Smooth muscle cell (in vitro differentiated cells): Measurements from ENCODE around the gene IL9. TPM values are rescaled to one million over a fixed set of nuclear protein-coding genes. Genes with fewer than 3 reads are reported as not detected.

ENCODE experiments used
- DNase-seq: peaks from one replicate; lab custom pipeline; 2025; ENCODE audit not compliant: unreplicated experiment; lab: John Stamatoyannopoulos, UW
- H2AFZ ChIP-seq: fragments of 200-600 bp; sonication (generic); 2 replicates; pipeline ENCODE4 v1.6.0; 2016; ENCODE audit warnings: antibody characterized with exemption, low read depth, mild to moderate bottlenecking
- H3F3A ChIP-seq: fragments of 200-600 bp; sonication (generic); 2 replicates; pipeline ENCODE4 v1.6.0; 2017; ENCODE audit warnings: antibody characterized with exemption, low read depth
- H3K27ac ChIP-seq: fragments of 200-600 bp; sonication (generic); 2 replicates; pipeline ENCODE4 v1.5.1; 2016; ENCODE audit warnings: low read depth, mild to moderate bottlenecking
- H3K27me3 ChIP-seq: fragments of 200-600 bp; sonication (generic); 2 replicates; pipeline ENCODE4 v1.6.1; 2016; ENCODE audit warnings: low read depth, mild to moderate bottlenecking
- H3K36me3 ChIP-seq: fragments of 200-600 bp; sonication (generic); 2 replicates; pipeline ENCODE4 v1.5.1; 2016; ENCODE audit warnings: low read depth
- H3K4me1 ChIP-seq: fragments of 200-600 bp; sonication (generic); 2 replicates; pipeline ENCODE4 v1.5.1; 2016; ENCODE audit warnings: low read depth
- H3K4me2 ChIP-seq: fragments of 200-600 bp; sonication (generic); 2 replicates; pipeline ENCODE4 v1.6.0; 2016; ENCODE audit warnings: mild to moderate bottlenecking
- H3K4me3 ChIP-seq: fragments of 200-600 bp; sonication (generic); 2 replicates; pipeline ENCODE4 v1.5.1; 2016; ENCODE audit warnings: mild to moderate bottlenecking
- H3K79me2 ChIP-seq: fragments of 200-600 bp; sonication (generic); 2 replicates; pipeline ENCODE4 v1.6.0; 2016; ENCODE audit warnings: low read depth, mild to moderate bottlenecking
- H3K9ac ChIP-seq: fragments of 200-600 bp; sonication (generic); 2 replicates; pipeline ENCODE4 v1.6.0; 2016; ENCODE audit warnings: low read depth
- H3K9me3 ChIP-seq: fragments of 200-600 bp; sonication (generic); replicated peaks from 2 replicates; pipeline ENCODE4 v1.5.1; 2016; ENCODE audit warnings: low read depth
- H4K20me1 ChIP-seq: fragments of 200-600 bp; sonication (generic); 2 replicates; pipeline ENCODE4 v1.6.0; 2016; ENCODE audit warnings: low read depth
- WGBS: methylation state at CpG from one replicate; pipeline ENCODE4 v1.1.7; 2016; ENCODE audit warnings: low lambda C conversion rate; 5-methylcytosine and 5-hydroxymethylcytosine counted together
- polyA plus RNA-seq: library from polyadenylated mRNA; unstranded; fragments of >200 nt; fragmentation: Nextera tagmentation; extraction: Ambion mirVana; gene quantifications from 2 replicates; pipeline ENCODE4 v1.2.1, GENCODE V29; 2016
- total RNA-seq: library from RNA; depleted of rRNA; stranded (reverse); fragments of >200 nt; gene quantifications from 2 replicates; pipeline ENCODE4 v1.2.3, GENCODE V29; 2014
- TF ChIP-seq, protein P1 (sequence below): fragments of 200-600 bp; sonication (generic); IDR thresholded peaks from 2 replicates; pipeline ENCODE4 v1.5.1; 2017; ENCODE audit warnings: borderline replicate concordance, mild to moderate bottlenecking, antibody characterized with exemption; ENCODE audit not compliant: insufficient read depth, poor library complexity, severe bottlenecking

IL9 gene
- total and polyA plus RNA-seq, 2 experiments from 2014 or later: not detected

- H3K9ac ChIP-seq: no peak overlapping the region
- TF ChIP-seq, protein P1, sequence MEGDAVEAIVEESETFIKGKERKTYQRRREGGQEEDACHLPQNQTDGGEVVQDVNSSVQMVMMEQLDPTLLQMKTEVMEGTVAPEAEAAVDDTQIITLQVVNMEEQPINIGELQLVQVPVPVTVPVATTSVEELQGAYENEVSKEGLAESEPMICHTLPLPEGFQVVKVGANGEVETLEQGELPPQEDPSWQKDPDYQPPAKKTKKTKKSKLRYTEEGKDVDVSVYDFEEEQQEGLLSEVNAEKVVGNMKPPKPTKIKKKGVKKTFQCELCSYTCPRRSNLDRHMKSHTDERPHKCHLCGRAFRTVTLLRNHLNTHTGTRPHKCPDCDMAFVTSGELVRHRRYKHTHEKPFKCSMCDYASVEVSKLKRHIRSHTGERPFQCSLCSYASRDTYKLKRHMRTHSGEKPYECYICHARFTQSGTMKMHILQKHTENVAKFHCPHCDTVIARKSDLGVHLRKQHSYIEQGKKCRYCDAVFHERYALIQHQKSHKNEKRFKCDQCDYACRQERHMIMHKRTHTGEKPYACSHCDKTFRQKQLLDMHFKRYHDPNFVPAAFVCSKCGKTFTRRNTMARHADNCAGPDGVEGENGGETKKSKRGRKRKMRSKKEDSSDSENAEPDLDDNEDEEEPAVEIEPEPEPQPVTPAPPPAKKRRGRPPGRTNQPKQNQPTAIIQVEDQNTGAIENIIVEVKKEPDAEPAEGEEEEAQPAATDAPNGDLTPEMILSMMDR: no peak
- no peaks in the 10 kb centered on the region for H4K20me1 ChIP-seq
- no peaks in the 10 kb centered on the region for H3K27me3 ChIP-seq
- H3K4me3 ChIP-seq: no peak overlapping the region
- no peaks in the 10 kb centered on the region for H3K36me3 ChIP-seq
- H3K4me2 ChIP-seq: no peak overlapping the region
- no peak overlapping the region for H2AFZ ChIP-seq
- H3F3A ChIP-seq: no peaks in the 10 kb centered on the region
- no peaks in the 10 kb centered on the region for H3K4me1 ChIP-seq
- H3K79me2 ChIP-seq: no peaks in the 10 kb centered on the region
- 93% methylated on average over 3 of the region's 3 CpGs for WGBS
- no peak for DNase-seq
- no peaks in the 10 kb centered on the region for H3K9me3 ChIP-seq
- H3K27ac ChIP-seq: no peak overlapping the region
Measured at GRCh38 chr5:135875567-135875966, 20.1 kb downstream of the IL9 start.

DNA sequence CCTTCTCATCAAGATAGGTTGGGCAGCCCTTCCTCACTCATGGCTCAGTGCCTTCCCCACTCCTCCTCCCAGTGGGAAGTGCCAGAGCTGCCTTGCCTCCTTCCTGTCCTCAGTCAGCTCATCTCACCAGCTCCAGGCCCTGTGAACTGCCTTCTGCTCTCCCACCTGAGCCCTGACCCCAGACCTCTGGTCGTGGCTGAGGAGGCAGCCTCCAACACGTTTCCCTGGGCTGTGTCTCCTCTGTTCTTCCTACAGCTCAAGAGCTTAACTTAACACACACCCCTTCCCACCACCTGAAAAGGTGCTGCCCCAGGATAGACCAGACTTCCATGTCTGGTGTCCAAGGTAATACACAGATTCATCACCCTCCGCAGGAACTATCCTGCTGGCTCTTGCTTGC is 21.2 kb downstream of the IL9 start:
- DNase-seq: no peak
- Histone ChIP-seq H4K20me1 (no peaks in the 10 kb centered on the region), H3K9ac (no peak overlapping the region), H3K79me2 (no peaks in the 10 kb centered on the region), H3F3A (no peaks in the 10 kb centered on the region), H3K36me3 (no peaks in the 10 kb centered on the region), H3K4me2 (no peak overlapping the region), H3K9me3 (no peaks in the 10 kb centered on the region), H3K27ac (no peak overlapping the region), H3K27me3 (peaks cover 6% of the 10 kb centered on the region), H3K4me3 (no peak overlapping the region), H2AFZ (no peak overlapping the region), H3K4me1 (no peaks in the 10 kb centered on the region)
- WGBS: 76% methylated on average over 3 of the region's 3 CpGs
- TF ChIP-seq, protein P1: no peak

- H3K9me3 ChIP-seq: no peaks in the 10 kb centered on the region
- no peak overlapping the region for H3K27ac ChIP-seq
- no peak overlapping the region for H3K4me3 ChIP-seq
- 88% methylated on average over 5 of the region's 5 CpGs for WGBS
- no peak for DNase-seq
- TF ChIP-seq, protein P1: no peak
- H3K27me3 ChIP-seq: peaks cover 13% of the 10 kb centered on the region
- H3K4me1 ChIP-seq: no peaks in the 10 kb centered on the region
- no peaks in the 10 kb centered on the region for H3K79me2 ChIP-seq
- H3K9ac ChIP-seq: no peak overlapping the region
- H2AFZ ChIP-seq: no peak overlapping the region
- H3K36me3 ChIP-seq: no peaks in the 10 kb centered on the region
- H3K4me2 ChIP-seq: no peak overlapping the region
- H4K20me1 ChIP-seq: no peaks in the 10 kb centered on the region
- no peaks in the 10 kb centered on the region for H3F3A ChIP-seq
Measured at GRCh38 chr5:135873831-135874230, 21.8 kb downstream of the IL9 start.

DNA sequence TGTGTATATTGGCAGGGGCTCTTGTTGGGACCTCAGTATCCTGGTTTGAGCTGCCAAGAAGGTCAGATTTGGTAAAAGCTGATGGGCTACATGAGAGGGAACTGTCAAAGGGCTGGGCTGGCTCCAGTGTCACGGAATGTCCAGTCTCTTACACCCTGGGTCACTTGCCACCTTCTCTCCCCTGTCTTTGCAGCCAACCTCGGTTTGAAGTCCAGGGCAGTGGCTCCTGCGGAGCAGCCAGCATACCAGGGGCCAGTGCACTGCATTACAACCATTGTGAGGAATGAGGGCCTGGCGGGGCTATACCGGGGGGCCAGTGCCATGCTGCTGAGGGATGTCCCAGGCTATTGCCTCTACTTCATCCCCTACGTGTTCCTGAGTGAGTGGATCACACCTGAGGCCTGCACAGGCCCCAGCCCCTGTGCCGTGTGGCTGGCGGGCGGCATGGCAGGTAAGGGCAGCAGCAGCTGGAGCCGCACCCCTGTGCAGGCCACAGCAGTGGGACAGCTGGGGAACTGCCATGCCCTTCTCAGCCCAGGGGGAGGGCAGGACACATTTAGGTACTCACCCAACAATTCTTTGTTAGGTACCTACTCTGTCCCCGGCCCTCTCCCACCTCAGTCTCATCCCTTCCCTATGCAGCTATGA is 24.2 kb downstream of the IL9 start:
- DNase-seq: no peak
- no peak overlapping the region for H3K4me3 ChIP-seq
- H2AFZ ChIP-seq: no peak overlapping the region
- no peaks in the 10 kb centered on the region for H3K79me2 ChIP-seq
- no peaks in the 10 kb centered on the region for H4K20me1 ChIP-seq
- H3K27me3 ChIP-seq: peaks cover 16% of the 10 kb centered on the region
- 86% methylated on average over 11 of the region's 11 CpGs for WGBS
- H3K9me3 ChIP-seq: no peaks in the 10 kb centered on the region
- no peaks in the 10 kb centered on the region for H3F3A ChIP-seq
- H3K4me2 ChIP-seq: no peak overlapping the region
- no peak overlapping the region for H3K9ac ChIP-seq
- H3K36me3 ChIP-seq: no peaks in the 10 kb centered on the region
- H3K27ac ChIP-seq: no peak overlapping the region
- TF ChIP-seq, protein P1: no peak
- no peaks in the 10 kb centered on the region for H3K4me1 ChIP-seq
